ENCODE measurements around the gene C5orf15.

The C5orf15 gene

DNA sequence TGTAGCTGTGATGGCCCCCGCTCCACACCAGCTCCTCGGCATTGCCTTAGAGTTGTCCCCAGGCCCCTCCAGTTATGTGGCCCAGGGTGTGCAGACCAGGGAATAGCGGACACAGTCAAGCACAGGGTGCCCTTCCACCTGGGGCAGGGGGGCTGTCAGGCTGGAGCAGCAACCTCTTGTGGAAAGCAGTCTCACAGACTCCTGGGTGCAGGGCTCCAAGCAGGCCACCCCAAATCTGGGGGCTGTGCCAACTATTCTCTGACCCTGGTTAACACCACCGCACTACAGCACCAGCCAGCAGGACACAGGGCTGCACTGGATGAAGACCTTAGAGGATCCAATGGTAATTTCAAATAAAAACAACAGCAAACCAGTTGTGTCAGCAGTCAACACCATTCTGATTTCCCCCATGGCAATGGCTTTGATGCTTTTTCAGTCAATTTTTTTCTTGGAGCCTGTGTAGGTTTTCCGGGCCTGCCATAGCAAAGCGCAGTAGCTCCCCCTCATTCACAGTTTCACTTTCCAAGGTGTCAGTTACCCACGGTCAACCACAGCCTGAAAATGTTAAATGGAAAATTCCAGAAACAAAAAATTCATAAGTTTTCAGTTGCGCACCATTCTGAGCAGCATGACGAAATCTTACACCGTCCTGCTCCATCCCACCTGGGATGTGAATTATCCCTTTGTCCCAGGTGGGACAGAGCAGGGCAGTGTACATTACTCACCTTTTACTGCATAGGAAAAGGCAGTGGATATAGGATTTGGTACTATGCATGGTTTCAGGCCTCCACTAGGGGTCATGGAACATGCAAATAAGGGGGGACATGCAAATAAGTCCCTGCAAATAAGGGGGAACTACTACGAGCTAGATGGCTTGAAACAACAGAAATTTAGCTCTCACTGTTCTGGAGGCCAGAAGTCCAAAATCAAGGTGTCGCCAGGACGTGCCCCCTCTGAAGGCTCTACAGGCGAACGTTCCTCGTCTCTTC is 49.0 kb downstream of the C5orf15 start:
- Histone ChIP-seq H3K9me3 (ENCODE audit: severe bottlenecking) (no peaks in the 10 kb centered on the region), H3K27ac (ENCODE audit: poor library complexity, severe bottlenecking) (no peak overlapping the region), H3K36me3 (ENCODE audit: low read depth) (no peaks in the 10 kb centered on the region), H3K4me3 (ENCODE audit: severe bottlenecking) (no peak overlapping the region), H3K4me1 (ENCODE audit: insufficient read depth, poor library complexity, severe bottlenecking) (no peaks in the 10 kb centered on the region), H3K27me3 (ENCODE audit: insufficient read depth, poor library complexity, severe bottlenecking) (no peaks in the 10 kb centered on the region)
- no peak for ATAC-seq (ENCODE audit: low read depth)
- no peak for DNase-seq (ENCODE audit: low spot score)
- TF ChIP-seq CTCF (IDR thresholded peaks at IDR 0.05; ENCODE audit: poor library complexity, severe bottlenecking) = no peak

DNA sequence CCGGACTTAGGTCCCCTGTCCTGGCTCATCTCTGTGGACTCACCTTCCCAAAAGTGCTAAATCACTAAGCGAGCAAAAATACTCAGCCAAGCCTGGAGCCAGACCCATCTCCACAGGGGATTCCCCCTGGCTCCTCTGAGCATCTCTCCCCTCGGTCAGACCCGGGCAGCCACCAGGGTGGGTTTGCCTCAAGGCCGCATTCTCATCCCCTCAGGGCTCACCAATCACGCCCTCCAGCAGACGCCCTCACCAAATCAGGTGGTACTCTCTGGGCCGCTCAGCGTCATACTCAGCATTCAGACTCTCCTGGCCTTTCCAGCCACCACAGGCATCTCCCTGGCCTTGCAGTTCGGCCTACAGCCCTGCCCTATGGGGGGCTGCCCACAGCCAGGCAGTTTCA is 49.7 kb downstream of the C5orf15 start:
- Histone ChIP-seq H3K9me3 (ENCODE audit: severe bottlenecking) (no peaks in the 10 kb centered on the region), H3K4me1 (ENCODE audit: insufficient read depth, poor library complexity, severe bottlenecking) (no peaks in the 10 kb centered on the region), H3K36me3 (ENCODE audit: low read depth) (no peaks in the 10 kb centered on the region), H3K27me3 (ENCODE audit: insufficient read depth, poor library complexity, severe bottlenecking) (no peaks in the 10 kb centered on the region), H3K27ac (ENCODE audit: poor library complexity, severe bottlenecking) (no peak overlapping the region), H3K4me3 (ENCODE audit: severe bottlenecking) (no peak overlapping the region)
- no peak for DNase-seq (ENCODE audit: low spot score)
- ATAC-seq (ENCODE audit: low read depth) = no peak
- TF ChIP-seq CTCF (IDR thresholded peaks at IDR 0.05; ENCODE audit: poor library complexity, severe bottlenecking) = no peak

GRCh38 chr5:133918316-133918715 is 50.1 kb downstream of the C5orf15 start:
- Histone ChIP-seq H3K36me3 (ENCODE audit: low read depth) (no peaks in the 10 kb centered on the region), H3K4me1 (ENCODE audit: insufficient read depth, poor library complexity, severe bottlenecking) (no peaks in the 10 kb centered on the region), H3K9me3 (ENCODE audit: severe bottlenecking) (no peaks in the 10 kb centered on the region), H3K4me3 (ENCODE audit: severe bottlenecking) (no peak overlapping the region), H3K27ac (ENCODE audit: poor library complexity, severe bottlenecking) (no peak overlapping the region), H3K27me3 (ENCODE audit: insufficient read depth, poor library complexity, severe bottlenecking) (no peaks in the 10 kb centered on the region)
- no peak for TF ChIP-seq CTCF (IDR thresholded peaks at IDR 0.05; ENCODE audit: poor library complexity, severe bottlenecking)
- DNase-seq (ENCODE audit: low spot score) (no peak), ATAC-seq (ENCODE audit: low read depth) (no peak)

- no peak overlapping the region for H3K27ac ChIP-seq (ENCODE audit: poor library complexity, severe bottlenecking)
- DNase-seq (ENCODE audit: low spot score) (no peak), ATAC-seq (ENCODE audit: low read depth) (no peak)
- H3K36me3 ChIP-seq (ENCODE audit: low read depth) = no peaks in the 10 kb centered on the region
- no peaks in the 10 kb centered on the region for H3K27me3 ChIP-seq (ENCODE audit: insufficient read depth, poor library complexity, severe bottlenecking)
- H3K4me3 ChIP-seq (ENCODE audit: severe bottlenecking) = no peak overlapping the region
- H3K4me1 ChIP-seq (ENCODE audit: insufficient read depth, poor library complexity, severe bottlenecking) = no peaks in the 10 kb centered on the region
- H3K9me3 ChIP-seq (ENCODE audit: severe bottlenecking) = no peaks in the 10 kb centered on the region
- TF ChIP-seq CTCF (IDR thresholded peaks at IDR 0.05; ENCODE audit: poor library complexity, severe bottlenecking) = no peak
Observed at GRCh38 chr5:133917785-133918184, 50.6 kb downstream of the C5orf15 start.

- Histone ChIP-seq H3K4me3 (ENCODE audit: severe bottlenecking) (no peak overlapping the region), H3K9me3 (ENCODE audit: severe bottlenecking) (no peaks in the 10 kb centered on the region), H3K36me3 (ENCODE audit: low read depth) (no peaks in the 10 kb centered on the region), H3K4me1 (ENCODE audit: insufficient read depth, poor library complexity, severe bottlenecking) (no peaks in the 10 kb centered on the region), H3K27ac (ENCODE audit: poor library complexity, severe bottlenecking) (no peak overlapping the region), H3K27me3 (ENCODE audit: insufficient read depth, poor library complexity, severe bottlenecking) (no peaks in the 10 kb centered on the region)
- no peak for DNase-seq (ENCODE audit: low spot score)
- ATAC-seq (ENCODE audit: low read depth) = no peak
- TF ChIP-seq CTCF (IDR thresholded peaks at IDR 0.05; ENCODE audit: poor library complexity, severe bottlenecking) = no peak
Observed at GRCh38 chr5:133916914-133917313, 51.5 kb downstream of the C5orf15 start.
